NCI-H1417 treated with DMSO at 0.1 percent for 48 hours (cell line): ENCODE data around the gene PRDM2.

Experiments used
- DNase-seq: peaks from one replicate; lab custom pipeline; 2025; lab: John Stamatoyannopoulos, UW

Gene PRDM2

GRCh38 chr1:13813398-13814012 lies 113.5 kb downstream of the PRDM2 start:
- no peak for DNase-seq

GRCh38 chr1:13814131-13814530 lies 114.1 kb downstream of the PRDM2 start:
- DNase-seq: no peak

- DNase-seq: no peak
Measured at GRCh38 chr1:13816016-13816760, 116.2 kb downstream of the PRDM2 start.

- DNase-seq: no peak
Measured at GRCh38 chr1:13817906-13818305, 117.9 kb downstream of the PRDM2 start.

DNA sequence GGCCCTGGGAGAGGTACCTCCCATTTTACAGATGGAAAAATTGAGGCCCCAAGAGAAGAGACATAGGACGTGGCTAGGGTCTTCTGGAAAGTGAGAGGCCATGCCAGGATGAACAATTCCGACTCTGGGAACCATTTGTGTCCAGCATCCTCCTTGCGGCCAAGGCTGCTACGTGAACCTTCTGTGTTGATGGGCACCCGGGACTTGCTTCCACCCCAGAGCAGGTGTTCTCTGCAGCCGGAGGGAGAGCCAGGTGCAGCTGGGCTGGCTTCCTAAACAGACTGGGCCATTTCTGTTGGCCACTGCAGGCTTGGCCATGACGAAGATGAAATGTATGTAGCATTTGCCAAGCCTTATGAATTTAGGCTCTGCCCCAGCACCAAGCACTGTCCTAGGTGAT lies 118.9 kb downstream of the PRDM2 start:
- DNase-seq: no peak

DNA sequence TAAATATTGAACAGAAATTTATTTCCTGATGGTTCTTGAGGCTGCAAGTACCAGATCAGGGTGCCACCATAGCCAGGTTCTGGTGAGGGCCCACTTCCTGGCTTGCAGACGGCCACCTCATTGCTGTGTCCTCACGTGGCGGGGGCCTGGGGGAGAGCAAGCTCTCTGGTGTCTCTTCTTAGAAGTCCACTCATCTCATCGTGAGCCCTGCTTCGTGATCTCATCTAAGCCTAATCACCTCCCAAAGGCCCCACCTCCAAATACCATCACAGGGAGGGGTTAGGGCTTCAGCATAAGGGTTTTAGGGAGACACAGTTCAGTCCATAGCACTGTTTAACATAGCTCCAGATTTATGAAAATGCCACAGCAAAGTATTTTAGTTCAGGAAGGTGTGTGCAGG lies 119.7 kb downstream of the PRDM2 start:
- no peak for DNase-seq

GRCh38 chr1:13820055-13820454 lies 120.1 kb downstream of the PRDM2 start:
- no peak for DNase-seq

DNA sequence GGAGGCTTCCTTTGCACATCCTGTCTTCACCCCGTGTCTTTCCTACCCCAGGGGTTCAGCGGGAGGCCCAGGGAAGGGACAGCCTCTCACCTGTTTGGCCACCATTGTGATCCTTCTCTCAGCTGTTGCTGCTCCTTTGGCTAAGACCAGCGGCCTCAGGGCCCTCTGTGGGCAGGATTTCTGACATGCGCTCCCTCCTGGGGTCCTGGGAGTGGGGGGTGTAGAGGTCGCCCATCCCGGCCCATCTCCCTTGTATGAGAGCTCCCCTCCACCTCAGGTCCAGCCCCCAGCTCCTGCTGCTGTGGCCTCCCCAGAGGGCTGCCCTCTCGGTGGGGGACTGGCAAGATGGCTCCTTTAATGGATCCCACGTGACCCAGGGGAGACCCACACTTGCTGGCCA lies 120.5 kb downstream of the PRDM2 start:
- DNase-seq: no peak

- no peak for DNase-seq
Measured at GRCh38 chr1:13823126-13823880, 123.3 kb downstream of the PRDM2 start.

- no peak for DNase-seq
Measured at GRCh38 chr1:13823936-13824335, 123.9 kb downstream of the PRDM2 start.

GRCh38 chr1:13824626-13825025 lies 124.6 kb downstream of the PRDM2 start:
- DNase-seq: no peak

GRCh38 chr1:13825033-13825432 lies 125.0 kb downstream of the PRDM2 start:
- no peak for DNase-seq

- DNase-seq: no peak
Measured at GRCh38 chr1:13826009-13826408, 126.0 kb downstream of the PRDM2 start.

GRCh38 chr1:13826591-13826990 lies 126.6 kb downstream of the PRDM2 start:
- DNase-seq: no peak

DNA sequence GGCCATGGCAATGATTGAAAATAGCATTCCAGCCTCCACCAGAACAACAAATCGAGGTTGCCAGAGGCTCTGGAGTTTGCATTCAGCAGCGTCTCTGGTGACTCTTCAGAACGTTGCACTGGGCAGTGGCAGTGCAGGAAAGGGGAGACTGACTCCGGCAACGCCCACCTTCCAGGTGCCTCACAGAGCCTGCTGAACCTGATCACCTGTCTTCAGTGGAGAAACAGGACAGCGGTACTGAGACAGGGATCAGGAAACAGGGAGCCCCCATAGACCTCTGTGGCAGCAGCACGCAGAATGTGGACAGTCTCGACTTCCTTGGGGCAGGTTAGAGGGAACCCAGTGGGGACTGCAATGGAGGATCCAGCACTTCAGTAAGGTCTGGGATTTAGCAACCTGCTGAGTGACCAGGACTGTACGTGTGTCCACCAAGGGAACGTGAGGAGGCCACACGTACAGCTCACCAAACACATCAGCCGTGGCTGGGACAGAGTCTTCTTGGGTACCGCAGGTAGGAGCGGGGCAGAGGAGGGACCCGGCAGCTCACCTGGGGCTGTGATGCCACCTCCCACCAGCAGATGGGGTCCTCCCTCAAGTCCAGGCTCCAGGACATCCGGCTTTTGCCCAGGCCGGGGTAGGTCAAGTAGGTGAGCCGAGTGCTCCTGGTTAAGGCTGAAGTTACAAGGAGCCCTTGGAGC lies 128.6 kb downstream of the PRDM2 start:
- DNase-seq: no peak

- DNase-seq: no peak
Measured at GRCh38 chr1:13829152-13829769, 129.3 kb downstream of the PRDM2 start.

GRCh38 chr1:13830170-13830569 lies 130.2 kb downstream of the PRDM2 start:
- no peak for DNase-seq

GRCh38 chr1:13830616-13831280 lies 130.8 kb downstream of the PRDM2 start:
- no peak for DNase-seq

- DNase-seq: peak; percentile 7
Measured at GRCh38 chr1:13832100-13832499, 132.1 kb downstream of the PRDM2 start.

DNA sequence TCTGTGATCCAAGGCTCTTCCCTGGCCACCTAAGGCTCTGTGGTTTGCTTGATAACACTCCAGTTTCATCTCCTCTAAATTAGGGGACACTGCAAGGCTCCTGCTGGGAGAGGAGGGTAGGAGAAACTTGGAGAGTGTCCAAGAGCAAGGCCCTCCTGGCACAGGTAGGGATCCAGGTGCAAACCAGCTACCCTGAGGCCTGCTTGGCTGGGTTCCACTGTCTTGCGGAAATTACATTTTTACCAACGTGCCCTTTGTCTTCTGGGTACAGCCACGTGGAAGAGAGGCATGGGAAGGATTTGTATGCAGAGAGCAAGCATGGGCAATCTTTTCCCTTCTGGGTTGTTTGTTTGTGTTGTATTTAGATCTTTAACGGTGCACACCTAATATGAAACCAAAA lies 132.5 kb downstream of the PRDM2 start:
- DNase-seq: peak; percentile 30

- no peak for DNase-seq
Measured at GRCh38 chr1:13836136-13836535, 136.1 kb downstream of the PRDM2 start.

- DNase-seq: no peak
Measured at GRCh38 chr1:13836631-13837030, 136.6 kb downstream of the PRDM2 start.
